Measurements from ENCODE around the gene MKI67.
"Not testable (repeated sequence)": the region's sequence is repeated elsewhere in the genome, so short reads cannot be mapped to it uniquely, and the experiment has no call there.

Gene MKI67

DNA sequence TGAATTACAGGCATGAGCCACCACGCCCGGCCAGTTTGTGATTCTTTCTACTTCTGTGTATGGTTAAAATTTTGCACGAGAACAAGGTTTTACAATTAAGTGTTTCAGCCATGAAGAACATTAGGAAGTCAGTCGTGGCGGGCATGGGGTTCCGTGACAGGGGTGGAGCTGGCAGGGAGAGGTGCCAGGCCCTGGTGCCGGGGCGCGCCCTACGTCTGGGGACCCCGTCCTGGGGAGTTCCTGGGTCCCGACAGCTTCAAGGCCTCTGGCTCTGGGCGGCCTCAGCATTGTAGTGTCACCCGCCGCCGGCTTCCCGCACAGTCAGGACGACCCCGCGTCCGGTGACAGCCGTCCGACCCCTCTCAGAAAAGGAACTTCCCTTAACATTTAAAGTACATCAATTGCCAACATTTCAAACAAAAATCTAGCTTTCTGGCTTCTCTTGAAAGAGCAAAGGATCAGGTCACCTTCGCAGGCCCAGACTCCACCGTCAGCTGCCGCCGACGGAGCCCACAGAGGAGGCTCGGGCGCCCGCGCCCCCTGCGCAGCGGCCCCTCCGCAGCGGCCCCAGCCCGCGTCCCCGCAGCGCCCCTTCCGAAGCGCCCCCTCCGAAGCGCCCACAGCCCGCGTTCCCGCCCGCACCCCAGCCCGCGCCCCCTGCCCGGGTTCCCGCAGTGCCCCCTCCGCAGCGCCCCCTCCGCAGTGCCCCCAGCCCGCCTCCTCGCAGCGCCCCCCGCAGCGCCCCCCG lies 23.2 kb upstream of the MKI67 start:
- DNase-seq = no peak

DNA sequence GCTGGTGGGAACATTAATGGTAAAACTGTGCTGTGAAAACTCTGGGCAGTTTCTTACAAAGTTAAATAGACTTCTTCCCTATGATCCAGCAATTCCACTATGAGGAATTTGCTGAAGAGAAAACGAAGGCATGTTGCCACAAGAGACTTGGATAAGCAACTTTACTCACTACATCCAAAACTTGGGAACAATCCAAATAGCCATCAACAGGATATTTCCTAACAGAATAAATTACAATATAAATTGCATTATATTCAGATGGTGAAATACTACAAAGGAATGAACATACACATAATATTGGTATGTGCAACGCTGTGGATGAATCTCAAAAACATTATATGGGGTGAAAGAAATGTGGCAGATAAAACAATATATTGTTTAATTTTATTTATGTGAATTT lies 21.4 kb upstream of the MKI67 start:
- DNase-seq = no peak

DNA sequence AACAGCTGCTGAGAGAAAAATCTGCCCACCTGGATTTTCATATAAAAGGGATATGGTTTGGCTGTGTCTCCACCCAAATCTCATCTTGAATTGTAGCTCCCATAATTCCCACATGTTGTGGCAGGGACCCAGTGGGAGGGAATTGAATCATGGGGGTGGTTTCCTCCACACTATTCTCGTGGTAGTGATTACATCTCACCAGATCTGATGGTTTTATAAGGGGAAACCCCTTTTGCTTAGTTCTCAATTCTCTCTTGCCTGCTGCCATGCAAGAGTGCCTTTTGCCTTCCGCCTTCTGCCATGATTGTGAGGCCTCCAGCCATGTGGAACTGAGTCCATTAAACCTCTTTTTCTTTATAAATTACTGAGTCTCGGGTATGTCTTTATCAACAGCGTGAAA lies 20.8 kb upstream of the MKI67 start:
- no peak for DNase-seq

DNA sequence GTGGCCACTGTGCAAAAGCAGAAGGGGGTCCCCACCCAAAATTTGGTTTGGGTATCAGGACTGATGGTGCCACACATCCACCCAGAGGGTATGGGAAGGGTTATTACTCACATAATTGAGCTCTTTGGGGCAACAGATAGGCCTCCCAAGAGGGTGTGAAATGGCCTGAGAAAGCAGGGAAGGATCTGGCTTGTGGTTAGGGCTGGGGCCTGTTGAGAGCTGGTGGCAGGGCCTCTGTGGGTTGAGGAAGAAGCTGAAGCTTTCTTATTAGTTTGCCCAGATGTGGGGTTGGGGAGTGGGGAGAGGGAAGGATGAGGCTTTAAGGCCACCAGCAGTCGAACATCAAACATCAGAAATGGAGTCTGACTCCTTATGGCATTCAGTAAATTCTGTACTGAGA lies 18.3 kb upstream of the MKI67 start:
- DNase-seq = no peak

DNA sequence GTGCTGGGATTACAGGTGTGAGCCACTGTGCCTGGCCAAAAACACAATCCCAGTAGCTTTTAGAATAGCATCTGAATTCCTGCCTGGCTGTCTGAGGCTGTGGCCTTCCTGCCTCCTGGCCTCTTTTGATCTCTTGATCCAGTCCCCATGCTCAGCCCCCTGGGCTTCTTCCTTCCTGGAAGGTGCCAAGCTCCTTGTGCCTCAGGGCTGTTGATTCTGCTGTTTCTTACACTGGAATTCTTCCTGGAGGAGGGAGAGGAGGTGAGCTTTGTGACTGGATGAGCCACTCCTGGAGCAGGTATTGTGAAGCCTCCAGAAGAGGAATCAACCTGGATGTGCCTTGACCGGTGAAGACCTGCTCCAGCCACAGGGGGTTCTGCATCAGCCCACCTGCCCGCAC lies 17.3 kb upstream of the MKI67 start:
- DNase-seq = no peak

DNA sequence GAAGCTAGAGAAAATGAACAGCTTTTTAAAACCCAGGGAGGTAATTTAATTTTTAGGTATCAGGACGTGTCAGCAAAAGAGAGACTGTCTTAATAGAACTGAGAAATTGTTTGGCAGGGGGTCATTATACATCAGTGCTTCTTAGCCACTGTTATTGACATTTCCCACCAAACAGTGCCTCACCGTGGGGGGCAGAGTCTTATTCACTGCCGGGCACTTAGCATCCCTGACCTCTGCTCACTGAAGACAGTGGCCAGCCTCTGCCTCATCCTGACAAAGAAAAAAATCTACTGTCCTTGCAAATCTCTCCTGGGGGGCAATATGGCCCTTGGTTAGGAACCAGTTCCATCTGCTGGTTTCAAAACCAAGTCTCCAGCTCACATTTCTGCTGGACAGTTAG lies 14.2 kb upstream of the MKI67 start:
- DNase-seq = no peak

DNA sequence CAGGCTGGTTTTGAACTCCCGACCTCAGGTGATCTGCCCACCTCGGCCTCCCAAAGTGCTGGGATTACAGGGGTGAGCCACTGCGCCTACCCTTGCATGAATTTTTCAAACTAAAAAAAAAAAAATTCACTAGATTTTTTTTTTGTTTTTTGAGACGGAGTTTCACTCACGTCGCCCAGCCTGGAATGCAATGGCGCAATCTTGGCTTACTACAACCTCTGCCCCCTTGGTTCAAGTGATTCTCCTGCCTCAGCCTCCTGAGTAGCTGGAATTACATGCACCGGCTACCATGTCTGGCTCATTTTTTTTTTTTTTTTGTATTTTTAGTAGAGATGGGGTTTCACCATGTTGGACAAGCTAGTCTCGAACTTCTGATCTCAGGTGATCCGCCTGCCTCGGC lies 12.2 kb upstream of the MKI67 start:
- DNase-seq = not testable (repeated sequence)

DNA sequence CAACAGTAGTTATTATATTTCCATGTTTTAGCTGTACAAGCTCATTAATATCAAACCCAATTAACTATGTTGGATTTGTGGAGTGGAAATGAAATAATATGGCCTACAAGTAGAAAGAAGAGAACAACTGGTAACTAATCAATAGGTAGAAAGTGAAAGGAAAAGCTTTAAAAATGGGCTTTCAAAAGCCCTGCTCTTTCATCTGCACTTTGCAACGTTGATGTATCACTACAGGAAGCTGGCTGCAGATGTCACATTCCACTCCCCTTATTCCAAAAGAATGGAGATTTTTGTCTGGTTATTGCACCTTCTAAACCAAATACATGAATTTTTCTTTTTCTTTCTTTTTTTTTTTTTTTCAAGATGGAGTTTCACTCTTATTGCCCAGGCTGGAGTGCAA lies 11.7 kb upstream of the MKI67 start:
- DNase-seq = no peak

DNA sequence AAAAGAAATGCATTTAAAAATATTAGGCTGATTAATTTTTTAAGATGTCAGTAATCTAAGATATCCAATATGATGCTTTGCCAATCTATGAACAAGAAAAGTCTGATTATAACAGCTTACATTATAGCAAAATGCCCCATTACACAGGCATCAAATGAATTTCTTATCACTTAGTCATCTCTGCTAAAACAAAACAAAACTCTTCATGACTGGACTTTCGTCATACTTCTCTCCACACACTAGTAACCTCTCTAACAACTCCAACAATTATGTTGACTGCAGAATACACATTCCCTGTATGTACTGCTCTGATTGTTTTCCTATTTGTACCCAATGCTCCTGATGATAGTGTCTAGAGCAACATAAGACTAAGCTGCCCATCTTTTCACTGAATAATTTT lies 3.8 kb upstream of the MKI67 start:
- DNase-seq = no peak

DNA sequence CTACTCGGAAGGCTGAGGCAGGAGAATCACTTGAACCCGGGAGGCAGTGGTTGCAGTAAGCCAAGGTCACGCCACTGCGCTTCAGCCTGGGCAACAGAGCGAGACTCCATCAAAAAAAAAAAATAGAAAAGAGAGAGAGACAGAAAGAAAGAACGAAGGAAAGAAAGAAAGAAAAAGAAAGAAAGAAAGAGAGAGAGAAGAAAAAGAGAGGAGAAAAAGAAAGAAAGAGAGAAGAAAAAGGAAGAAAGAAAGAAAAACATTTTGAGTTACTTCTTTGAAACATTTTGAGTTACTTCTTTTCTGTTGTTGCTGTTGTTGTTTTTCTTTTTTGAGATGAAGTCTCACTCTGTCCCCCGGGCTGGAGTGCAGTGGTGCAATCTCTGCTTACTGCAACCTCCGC lies 2.4 kb upstream of the MKI67 start:
- no peak for DNase-seq

DNA sequence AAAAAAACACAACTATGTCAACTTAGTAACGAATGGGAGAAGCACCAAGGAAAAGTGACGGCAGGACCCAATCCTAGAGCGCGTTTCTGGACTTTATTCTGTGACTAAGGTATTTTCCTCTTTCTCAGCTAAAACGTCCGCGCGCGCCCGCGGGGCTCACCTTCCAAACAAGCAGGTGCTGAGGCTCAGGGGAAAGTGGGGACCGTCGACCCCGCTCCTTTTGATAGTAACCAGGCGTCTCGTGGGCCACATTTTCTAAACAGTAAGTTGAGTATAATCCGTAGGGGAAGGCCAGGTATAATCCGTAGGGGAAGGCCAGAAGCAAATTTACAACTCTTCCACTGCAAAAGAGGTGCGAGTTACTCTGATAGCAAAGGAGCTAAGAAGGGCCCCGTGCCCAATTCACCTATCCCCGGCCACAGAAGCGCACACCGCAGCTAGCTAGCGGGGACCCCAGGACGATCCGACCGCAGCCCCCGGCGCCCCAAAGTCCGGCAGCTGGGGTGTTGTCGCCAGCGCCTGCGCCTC lies 743 bp downstream of the MKI67 start:
- no peak for DNase-seq

DNA sequence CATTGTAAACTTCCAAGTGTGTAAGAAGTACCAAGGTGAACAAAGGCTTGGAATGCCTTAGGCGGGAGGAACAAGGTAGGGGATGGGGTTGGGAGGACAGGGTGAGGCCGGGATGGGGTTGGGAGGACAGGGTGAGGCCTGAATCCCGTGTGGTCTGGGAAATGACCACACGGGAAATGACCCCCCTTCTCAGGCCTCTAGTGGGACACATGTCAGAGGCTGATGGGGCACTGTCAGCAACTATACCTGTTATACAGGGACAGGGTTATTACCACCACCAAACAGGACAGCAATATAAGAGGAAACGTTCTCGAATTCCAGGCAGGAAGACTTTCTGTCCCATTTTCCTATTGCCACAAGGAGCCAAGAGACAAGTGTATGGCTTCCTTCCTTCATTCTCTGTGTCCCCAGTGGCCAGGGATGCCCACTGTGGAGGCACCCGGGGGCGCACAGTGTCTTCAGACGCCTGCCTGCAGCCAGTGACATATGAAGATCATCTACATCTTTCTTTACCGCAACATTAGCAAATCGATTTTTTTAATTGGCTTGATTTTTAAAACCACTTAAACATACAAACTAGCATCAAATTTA lies 1.3 kb downstream of the MKI67 start:
- DNase-seq = no peak

DNA sequence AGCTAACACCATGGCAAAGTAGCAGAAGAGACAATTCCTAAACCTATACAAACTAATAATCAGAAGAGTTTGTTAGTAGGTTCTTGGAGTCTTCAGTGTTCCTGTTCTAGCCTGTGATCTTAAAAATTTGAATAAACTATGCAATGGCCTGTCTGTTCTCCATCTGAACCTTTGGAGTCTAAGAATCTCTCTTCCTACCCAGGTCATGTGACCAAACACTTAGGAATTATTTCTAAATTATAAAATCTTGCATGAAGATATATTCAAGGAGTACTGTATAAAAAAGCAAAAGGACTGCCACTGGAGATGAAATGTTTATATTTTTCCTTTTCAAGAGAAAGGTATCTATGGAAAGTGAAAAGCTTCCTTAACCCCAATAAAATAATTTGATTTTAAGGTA lies 2.4 kb downstream of the MKI67 start:
- DNase-seq = no peak

DNA sequence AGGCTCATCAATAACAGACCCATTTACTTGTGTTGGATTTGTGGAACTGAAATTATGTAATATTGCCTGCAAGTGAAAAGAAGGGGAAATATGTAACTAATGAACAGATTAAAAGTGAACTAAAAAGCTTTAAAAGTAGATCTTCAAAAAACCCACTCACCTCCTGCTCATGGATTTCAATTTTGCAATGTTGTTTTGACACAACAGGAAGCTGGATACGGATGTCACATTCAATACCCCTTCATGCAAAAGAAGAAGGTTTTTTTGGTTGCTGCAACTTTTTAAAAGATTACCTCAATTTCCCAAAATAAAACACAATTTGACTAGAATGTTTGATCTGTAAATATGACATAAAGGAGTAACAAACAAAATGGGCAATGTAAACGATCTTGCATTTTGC lies 3.3 kb downstream of the MKI67 start:
- DNase-seq = no peak

DNA sequence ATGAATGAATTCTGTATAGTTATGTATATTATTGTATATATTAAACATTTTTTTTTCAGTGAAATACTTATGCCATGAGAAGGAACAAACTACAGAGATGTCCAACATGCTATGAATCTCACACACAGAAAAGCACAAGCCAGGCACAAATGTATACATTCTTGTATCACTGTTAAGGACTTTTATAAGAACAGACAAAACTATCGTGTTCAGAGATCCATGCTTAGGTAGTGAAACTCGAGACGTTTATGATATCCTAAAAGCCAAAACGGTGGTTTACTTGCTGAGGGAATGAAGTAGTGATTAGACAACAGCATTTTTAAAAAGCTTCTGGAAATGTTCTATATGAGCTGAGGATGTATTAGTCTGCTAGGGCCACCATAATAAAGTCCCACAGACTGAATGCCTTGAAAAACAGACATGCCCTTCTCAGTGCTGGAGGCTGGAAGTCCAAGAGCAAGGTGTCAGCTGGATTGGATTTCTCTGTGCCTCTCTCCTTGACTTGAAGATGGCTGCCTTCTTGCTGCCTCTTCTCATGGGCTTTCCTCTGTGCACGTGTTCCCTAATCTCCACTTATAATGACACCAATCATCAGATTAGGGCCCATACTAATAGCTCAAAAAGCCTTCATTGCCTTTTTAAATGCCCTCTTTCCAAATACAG lies 4.3 kb downstream of the MKI67 start:
- DNase-seq = no peak

DNA sequence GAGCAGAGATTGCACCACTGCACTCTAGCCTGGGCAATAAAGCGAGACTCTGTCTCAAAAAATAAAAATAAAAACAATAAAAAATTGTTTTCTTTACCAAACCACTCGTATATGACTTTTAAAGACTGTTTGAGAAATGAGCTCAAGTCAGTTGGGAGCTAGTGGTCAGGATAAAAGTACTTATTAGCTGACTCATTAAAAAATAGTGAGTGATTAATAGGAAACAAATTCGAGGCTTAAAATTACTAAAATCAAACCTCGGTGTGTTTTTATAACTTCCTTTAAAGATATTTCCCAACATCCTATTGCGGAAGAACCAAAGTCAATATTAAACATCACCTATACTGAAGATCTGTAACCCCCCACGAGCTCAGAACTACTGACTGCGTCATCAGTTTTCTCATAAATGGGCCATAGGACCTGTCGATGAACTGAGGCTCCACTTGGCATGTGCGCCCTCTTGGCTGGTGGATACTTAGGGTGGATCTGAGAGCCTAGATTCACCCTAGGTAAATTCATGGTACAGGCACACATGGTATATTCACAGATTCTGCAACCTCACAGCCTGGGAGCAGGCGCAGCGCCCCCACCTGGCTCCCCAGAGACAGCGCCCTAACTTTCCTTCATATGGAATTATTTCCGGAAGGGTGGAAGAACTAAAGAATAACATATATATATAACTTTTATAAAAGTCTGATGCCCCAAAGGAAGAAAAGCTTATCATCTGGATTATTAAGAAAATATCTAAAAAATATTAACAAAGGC lies 9.2 kb downstream of the MKI67 start:
- DNase-seq = no peak

DNA sequence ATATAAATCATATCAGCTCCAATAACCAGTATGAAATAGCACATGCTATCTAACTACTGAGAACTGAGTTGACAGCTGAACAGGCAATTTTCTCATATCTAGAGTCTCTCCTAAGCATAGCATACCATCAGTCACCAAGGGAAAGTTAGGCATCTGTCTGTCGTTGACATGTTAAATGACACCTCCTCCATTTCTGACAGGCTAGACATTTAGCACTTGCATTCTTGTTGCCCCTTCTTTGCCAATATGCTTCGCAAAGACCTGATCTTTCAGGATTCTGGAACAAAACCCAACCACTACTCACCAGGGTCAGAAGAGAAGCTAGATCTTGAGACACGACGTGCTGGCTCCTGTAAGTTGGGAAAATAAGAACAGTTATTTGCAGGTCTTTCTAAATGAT lies 10.0 kb downstream of the MKI67 start:
- DNase-seq = no peak

DNA sequence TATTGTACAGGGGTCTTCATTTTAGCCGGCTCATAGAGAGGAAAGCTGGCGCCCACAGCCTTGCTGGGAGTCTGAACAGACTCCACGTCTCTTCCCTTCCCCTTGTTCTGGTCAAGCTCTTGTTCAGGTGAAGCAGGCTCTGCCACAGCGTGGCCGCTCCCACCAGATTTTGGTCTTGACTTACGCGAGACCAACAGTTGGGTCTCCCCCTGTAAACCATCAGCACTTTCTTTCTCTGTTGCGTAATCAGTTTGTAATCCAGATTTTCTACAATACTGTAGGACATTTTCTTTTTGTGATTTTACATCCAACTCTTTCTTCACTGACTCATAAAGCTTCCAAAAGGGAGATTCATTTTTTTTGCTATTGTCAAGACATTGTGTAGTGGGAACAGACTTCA lies 10.9 kb downstream of the MKI67 start:
- DNase-seq = no peak

DNA sequence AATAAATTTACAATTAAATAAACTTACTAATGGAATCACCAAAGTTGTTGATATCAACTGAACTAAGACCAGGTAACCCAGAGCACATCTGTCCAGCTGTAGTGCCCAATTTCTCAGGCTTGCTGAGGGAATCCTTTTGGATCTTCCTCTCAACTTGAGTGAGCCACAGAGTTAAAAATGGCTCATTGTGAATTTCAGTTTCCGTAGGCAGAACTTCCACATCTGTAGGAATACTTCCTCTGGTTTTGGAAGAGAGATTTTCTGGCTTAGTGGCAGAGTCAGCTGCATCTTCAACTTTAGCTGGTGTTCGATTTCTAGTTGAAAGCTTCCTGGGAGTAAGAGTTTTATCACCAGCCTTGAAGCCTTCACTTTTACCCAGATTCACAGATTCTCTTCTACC lies 11.3 kb downstream of the MKI67 start:
- DNase-seq = no peak

DNA sequence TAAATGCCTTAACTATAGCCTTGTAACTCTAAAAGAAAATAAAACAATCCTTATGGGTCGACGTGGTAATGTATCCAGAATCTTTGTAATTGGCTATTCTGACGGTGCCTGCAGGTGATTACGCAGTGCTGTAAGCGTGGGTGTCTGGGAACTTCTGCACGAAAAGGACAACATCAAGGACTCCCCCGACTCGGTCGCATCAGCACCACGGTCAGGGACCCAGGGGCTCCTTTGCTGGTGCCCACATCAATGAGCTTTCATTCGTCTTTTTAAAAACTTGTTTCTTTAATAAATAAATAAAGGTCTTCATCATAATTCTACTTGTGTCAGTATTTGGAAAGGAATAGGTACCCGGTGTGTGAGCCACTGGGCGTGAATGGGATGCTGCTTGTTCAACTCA lies 13.2 kb downstream of the MKI67 start:
- no peak for DNase-seq

DNA sequence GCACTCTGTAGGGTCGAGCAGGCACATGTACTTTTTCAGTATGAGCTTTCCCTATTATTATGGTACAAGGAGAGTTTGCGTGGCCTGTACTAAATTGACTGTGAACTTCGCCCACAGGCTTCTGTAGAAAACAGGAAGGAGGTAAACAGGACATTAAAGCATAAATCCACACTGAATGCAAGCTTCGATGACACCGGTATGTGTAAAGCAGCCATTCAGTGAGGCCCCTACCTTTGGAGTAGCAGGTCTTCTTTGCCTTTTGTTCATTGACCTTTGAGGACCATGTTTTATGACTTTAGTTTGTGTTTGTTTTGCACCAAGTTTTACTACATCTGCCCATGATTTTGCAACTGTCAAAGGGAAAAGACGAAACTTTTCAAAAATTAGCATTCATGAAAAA lies 14.5 kb downstream of the MKI67 start:
- DNase-seq = no peak

DNA sequence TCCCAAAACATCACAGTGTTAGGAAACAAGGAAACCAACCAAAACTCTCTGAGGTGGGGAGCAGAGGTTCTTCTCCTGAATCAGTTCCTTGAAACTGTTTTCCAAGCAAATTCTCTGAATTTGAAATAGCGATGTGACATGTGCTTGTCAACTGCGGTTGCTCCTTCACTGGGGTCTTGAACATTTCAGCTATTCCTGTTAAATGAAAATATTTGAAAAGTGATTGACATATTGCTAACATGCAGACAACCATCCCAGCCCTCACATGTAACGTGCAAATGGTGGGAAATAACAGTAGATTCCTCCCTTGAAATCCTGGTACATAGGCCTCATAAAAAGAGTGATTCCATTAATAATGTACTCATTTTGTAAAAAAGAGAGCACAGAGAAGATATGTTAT lies 15.9 kb downstream of the MKI67 start:
- DNase-seq = no peak

DNA sequence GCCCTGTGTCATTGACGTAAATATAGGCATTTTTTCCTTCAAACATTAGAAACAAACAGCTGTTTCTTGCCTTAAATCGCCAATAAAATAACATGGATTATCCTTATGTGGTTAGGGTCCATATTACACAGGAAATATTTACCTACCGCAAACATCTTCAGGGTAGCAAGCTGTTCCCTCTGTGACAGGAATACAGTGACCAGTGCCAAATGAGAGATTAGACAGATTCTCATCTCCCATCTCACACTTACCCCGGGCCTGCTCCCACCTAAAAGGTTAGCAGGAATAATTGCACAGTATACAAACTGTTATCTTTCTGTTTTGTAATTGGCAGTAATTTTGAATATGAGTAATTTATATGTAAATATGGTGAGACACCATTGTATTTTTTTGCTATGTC lies 16.5 kb downstream of the MKI67 start:
- DNase-seq = no peak

DNA sequence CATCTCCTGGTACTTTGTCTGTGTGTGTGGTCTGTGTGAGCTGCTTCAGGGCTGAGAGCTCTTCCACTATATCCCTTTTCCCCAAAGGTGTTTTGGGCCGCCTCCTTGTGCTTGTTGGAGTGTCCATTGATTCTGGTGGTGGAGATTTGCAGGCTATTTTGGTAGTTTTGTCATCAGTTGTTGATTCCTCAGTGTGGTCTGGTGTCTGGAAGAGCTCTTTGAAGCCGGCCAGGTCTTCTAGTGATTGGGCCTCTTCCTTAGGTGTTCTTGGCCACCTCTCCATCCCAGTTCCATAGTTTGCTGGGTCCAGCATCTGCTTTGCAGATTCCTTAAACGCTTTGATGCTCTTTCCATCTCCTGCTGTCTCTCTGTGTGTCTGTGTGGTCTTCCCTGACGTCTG lies 20.8 kb downstream of the MKI67 start:
- no peak for DNase-seq
